ENCODE results near the gene LDHD. TPM values are rescaled to one million over a fixed set of nuclear protein-coding genes. Genes with fewer than 3 reads are reported as not detected.

LDHD gene
- total and polyA plus RNA-seq, 2 of the 8 experiments (the other 6 are each of a cell fraction or from before 2014, with no cell fraction given), result 14.9 to 18.2 TPM

GRCh38 chr16:75113541-75114121 is 2.9 kb downstream of the LDHD start (continued):
- TF ChIP-seq BCL11A (IDR thresholded peaks at IDR 0.05; ENCODE audit: low read depth in 2 of 2, low read length in 2 of 2) (no peak), CBX8 (IDR thresholded peaks at IDR 0.05; ENCODE audit: borderline replicate concordance, low read depth, low read length) (no peak), CTCF (IDR thresholded peaks at IDR 0.05; ENCODE audit: control extremely low read depth in 1 of 3, insufficient read depth in 1 of 3, low read depth in 1 of 3, low read length in 3 of 3) (no peak)

Measured in H1 (cell line).